Measurements from ENCODE around the gene SULT1C4.

SULT1C4 gene

DNA sequence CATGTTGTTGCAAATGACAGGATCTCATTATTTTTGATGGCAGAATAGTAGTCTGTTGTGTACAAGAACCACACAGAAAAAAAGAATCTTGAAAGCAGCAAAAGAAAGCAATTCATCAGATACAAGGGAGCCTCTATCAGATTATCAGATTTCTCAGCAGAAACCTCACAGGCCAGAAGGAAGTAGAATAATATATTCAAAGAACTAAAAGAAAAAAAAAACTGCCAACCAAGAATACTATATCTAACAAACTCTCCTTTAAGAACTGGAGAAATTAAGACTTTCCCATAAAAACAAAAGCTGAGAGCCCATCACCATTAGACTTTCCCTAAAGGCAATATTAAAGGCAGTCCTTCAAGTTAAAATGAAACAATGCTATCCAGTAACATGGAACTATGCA is 15.4 kb downstream of the SULT1C4 start:
- H3K4me3 ChIP-seq (ENCODE audit: low read depth, low read length, poor library complexity, severe bottlenecking): no peak overlapping the region
- no peaks in the 10 kb centered on the region for H3K9me2 ChIP-seq (ENCODE audit: low read depth, low read length)
- H3F3A ChIP-seq (ENCODE audit: insufficient read depth, low read length): no peaks in the 10 kb centered on the region
- H3K36me3 ChIP-seq (ENCODE audit: insufficient read depth, low read length): no peaks in the 10 kb centered on the region
- no peaks in the 10 kb centered on the region for H3K27me3 ChIP-seq (ENCODE audit: insufficient read depth, low read length)
- no peaks in the 10 kb centered on the region for H3K79me2 ChIP-seq (ENCODE audit: insufficient read depth, low read length)
- no peaks in the 10 kb centered on the region for H3K4me1 ChIP-seq (ENCODE audit: insufficient read depth, low read length, severe bottlenecking)
- no peak overlapping the region for H3K9ac ChIP-seq (ENCODE audit: low read length)
- H3K9me3 ChIP-seq (ENCODE audit: low read length): no peaks in the 10 kb centered on the region
- no peak overlapping the region for H3K27ac ChIP-seq (ENCODE audit: low read depth, low read length, poor library complexity, severe bottlenecking)
- H2AFZ ChIP-seq (ENCODE audit: low read length): no peak overlapping the region
- H3K4me2 ChIP-seq (ENCODE audit: low read length): no peak overlapping the region
- TF ChIP-seq EZH2 (IDR thresholded peaks at IDR 0.05; ENCODE audit: borderline replicate concordance, low read length): no peak
- TF ChIP-seq, protein P1, sequence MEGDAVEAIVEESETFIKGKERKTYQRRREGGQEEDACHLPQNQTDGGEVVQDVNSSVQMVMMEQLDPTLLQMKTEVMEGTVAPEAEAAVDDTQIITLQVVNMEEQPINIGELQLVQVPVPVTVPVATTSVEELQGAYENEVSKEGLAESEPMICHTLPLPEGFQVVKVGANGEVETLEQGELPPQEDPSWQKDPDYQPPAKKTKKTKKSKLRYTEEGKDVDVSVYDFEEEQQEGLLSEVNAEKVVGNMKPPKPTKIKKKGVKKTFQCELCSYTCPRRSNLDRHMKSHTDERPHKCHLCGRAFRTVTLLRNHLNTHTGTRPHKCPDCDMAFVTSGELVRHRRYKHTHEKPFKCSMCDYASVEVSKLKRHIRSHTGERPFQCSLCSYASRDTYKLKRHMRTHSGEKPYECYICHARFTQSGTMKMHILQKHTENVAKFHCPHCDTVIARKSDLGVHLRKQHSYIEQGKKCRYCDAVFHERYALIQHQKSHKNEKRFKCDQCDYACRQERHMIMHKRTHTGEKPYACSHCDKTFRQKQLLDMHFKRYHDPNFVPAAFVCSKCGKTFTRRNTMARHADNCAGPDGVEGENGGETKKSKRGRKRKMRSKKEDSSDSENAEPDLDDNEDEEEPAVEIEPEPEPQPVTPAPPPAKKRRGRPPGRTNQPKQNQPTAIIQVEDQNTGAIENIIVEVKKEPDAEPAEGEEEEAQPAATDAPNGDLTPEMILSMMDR (IDR thresholded peaks at IDR 0.05; ENCODE audit: low read length): no peak
- no peaks in the 10 kb centered on the region for H4K20me1 ChIP-seq (ENCODE audit: insufficient read depth, low read length)

DNA sequence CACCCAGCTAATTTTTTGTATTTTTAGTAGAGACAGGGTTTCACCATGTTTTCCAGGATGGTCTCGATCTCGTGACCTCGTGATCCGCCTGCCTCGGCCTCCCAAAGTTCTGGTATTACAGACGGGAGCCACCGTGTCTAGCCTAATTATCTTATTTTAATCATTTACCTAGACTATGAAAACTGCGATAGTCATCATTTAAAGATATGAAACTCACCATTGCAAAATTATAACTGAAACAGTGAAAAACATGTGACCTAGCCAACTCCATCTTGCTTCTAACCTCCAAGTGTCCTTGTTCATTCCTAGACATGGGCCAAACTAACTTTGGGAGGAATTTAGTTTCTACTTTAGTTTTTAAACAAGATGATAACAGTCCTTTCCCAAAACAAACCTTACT is 17.4 kb downstream of the SULT1C4 start:
- Histone ChIP-seq H3F3A (ENCODE audit: insufficient read depth, low read length) (no peaks in the 10 kb centered on the region), H3K9me2 (ENCODE audit: low read depth, low read length) (no peaks in the 10 kb centered on the region), H3K27me3 (ENCODE audit: insufficient read depth, low read length) (no peaks in the 10 kb centered on the region), H3K27ac (ENCODE audit: low read depth, low read length, poor library complexity, severe bottlenecking) (no peak overlapping the region), H3K79me2 (ENCODE audit: insufficient read depth, low read length) (no peaks in the 10 kb centered on the region), H3K9ac (ENCODE audit: low read length) (no peak overlapping the region), H3K4me1 (ENCODE audit: insufficient read depth, low read length, severe bottlenecking) (no peaks in the 10 kb centered on the region), H3K4me3 (ENCODE audit: low read depth, low read length, poor library complexity, severe bottlenecking) (no peak overlapping the region), H3K9me3 (ENCODE audit: low read length) (peaks cover 7% of the 10 kb centered on the region; the same call in 1 of the 2 replicates), H3K4me2 (ENCODE audit: low read length) (no peak overlapping the region), H4K20me1 (ENCODE audit: insufficient read depth, low read length) (no peaks in the 10 kb centered on the region), H3K36me3 (ENCODE audit: insufficient read depth, low read length) (no peaks in the 10 kb centered on the region), H2AFZ (ENCODE audit: low read length) (no peak overlapping the region)
- no peak for TF ChIP-seq EZH2 (IDR thresholded peaks at IDR 0.05; ENCODE audit: borderline replicate concordance, low read length)
- TF ChIP-seq, protein P1 (IDR thresholded peaks at IDR 0.05; ENCODE audit: low read length): no peak

DNA sequence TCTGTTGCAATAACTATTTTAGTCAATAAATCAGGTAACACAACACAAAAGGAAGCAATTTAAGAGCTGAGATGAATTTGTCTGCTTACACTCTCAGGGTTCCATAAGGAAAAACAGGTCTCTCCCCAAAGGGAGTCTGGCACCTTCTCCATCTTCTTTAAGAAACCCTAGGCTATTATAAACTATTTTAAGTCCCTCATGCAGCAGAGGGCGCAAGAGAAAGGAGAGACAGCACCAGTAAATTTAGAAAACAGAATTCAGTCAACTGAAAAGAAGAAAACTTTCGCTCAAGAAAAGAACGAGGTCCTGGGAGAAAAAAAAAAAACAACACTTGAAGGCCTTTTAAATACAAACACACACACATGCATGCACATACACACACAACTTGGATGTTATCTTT is 19.1 kb downstream of the SULT1C4 start:
- no peak overlapping the region for H3K9ac ChIP-seq (ENCODE audit: low read length)
- no peaks in the 10 kb centered on the region for H3K9me2 ChIP-seq (ENCODE audit: low read depth, low read length)
- peaks cover 7% of the 10 kb centered on the region; the same call in 1 of the 2 replicates for H3K9me3 ChIP-seq (ENCODE audit: low read length)
- no peaks in the 10 kb centered on the region for H4K20me1 ChIP-seq (ENCODE audit: insufficient read depth, low read length)
- H3K27ac ChIP-seq (ENCODE audit: low read depth, low read length, poor library complexity, severe bottlenecking): no peak overlapping the region
- H3K36me3 ChIP-seq (ENCODE audit: insufficient read depth, low read length): no peaks in the 10 kb centered on the region
- TF ChIP-seq, protein P1 (IDR thresholded peaks at IDR 0.05; ENCODE audit: low read length): peak; percentile 62
- TF ChIP-seq EZH2 (IDR thresholded peaks at IDR 0.05; ENCODE audit: borderline replicate concordance, low read length): no peak
- H3K4me1 ChIP-seq (ENCODE audit: insufficient read depth, low read length, severe bottlenecking): no peaks in the 10 kb centered on the region
- H3K4me2 ChIP-seq (ENCODE audit: low read length): no peak overlapping the region
- H3K27me3 ChIP-seq (ENCODE audit: insufficient read depth, low read length): no peaks in the 10 kb centered on the region
- H3K4me3 ChIP-seq (ENCODE audit: low read depth, low read length, poor library complexity, severe bottlenecking): no peak overlapping the region
- no peak overlapping the region for H2AFZ ChIP-seq (ENCODE audit: low read length)
- no peaks in the 10 kb centered on the region for H3K79me2 ChIP-seq (ENCODE audit: insufficient read depth, low read length)
- no peaks in the 10 kb centered on the region for H3F3A ChIP-seq (ENCODE audit: insufficient read depth, low read length)
